ENCODE data around the gene CDCP1.

DNA sequence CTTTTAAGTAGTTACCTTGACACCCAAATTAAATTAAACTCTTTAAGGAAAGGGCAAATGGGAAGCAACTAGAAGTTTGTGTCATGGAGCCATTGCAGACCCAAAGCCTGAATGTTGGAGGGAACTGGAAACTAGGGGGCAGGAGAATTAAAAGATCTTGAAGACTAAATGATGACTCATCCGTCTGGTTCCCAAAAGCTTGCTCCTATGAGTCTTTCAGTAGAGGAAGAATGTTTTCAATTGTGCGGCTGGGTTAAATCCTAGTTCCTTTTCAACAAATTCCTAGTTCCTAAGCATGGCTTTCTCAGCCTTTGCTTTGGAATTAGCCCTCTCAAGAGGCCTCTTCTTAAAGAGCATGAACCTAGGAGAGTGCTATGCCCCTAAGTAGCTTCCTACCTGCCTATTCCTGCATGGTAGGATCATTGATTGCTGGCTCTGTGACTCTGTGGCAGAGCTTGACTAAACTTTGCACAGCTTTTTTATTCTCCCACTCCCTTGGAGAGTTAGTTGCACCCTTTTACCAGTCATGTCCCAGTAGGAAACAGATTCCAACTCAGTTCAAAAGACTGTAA, 102.4 kb downstream of the CDCP1 start:
- TF ChIP-seq, protein P1, sequence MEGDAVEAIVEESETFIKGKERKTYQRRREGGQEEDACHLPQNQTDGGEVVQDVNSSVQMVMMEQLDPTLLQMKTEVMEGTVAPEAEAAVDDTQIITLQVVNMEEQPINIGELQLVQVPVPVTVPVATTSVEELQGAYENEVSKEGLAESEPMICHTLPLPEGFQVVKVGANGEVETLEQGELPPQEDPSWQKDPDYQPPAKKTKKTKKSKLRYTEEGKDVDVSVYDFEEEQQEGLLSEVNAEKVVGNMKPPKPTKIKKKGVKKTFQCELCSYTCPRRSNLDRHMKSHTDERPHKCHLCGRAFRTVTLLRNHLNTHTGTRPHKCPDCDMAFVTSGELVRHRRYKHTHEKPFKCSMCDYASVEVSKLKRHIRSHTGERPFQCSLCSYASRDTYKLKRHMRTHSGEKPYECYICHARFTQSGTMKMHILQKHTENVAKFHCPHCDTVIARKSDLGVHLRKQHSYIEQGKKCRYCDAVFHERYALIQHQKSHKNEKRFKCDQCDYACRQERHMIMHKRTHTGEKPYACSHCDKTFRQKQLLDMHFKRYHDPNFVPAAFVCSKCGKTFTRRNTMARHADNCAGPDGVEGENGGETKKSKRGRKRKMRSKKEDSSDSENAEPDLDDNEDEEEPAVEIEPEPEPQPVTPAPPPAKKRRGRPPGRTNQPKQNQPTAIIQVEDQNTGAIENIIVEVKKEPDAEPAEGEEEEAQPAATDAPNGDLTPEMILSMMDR (IDR thresholded peaks at IDR 0.05): no peak
- no peak for TF ChIP-seq POLR2A (IDR thresholded peaks at IDR 0.05)
